ENCODE data around the gene PPHLN1.

Gene PPHLN1

GRCh38 chr12:42410340-42410739 lies 84.4 kb downstream of the PPHLN1 start:
- no peak for TF ChIP-seq CEBPB (IDR thresholded peaks at IDR 0.05)
- TF ChIP-seq TCF12 (IDR thresholded peaks at IDR 0.05; ENCODE audit: low read depth) = no peak
- TF ChIP-seq TEAD4 (IDR thresholded peaks at IDR 0.05) = no peak
- TF ChIP-seq EP300 (IDR thresholded peaks at IDR 0.05; ENCODE audit: borderline replicate concordance) = no peak
- no peak for TF ChIP-seq EGR1 (IDR thresholded peaks at IDR 0.05)
- TF ChIP-seq TAF1 (IDR thresholded peaks at IDR 0.05; ENCODE audit: low read depth) = no peak
- no peak for TF ChIP-seq ZBTB7A (IDR thresholded peaks at IDR 0.05; ENCODE audit: low read depth)
- TF ChIP-seq CREB1 (IDR thresholded peaks at IDR 0.05; ENCODE audit: low read depth) = no peak
- TF ChIP-seq YY1 (IDR thresholded peaks at IDR 0.05; ENCODE audit: low read depth) = no peak
- TF ChIP-seq REST (IDR thresholded peaks at IDR 0.05; ENCODE audit: low read depth) = no peak
- TF ChIP-seq FOXM1 (IDR thresholded peaks at IDR 0.05; ENCODE audit: borderline replicate concordance, low read depth) = no peak
- no peak for TF ChIP-seq USF1 (IDR thresholded peaks at IDR 0.05)
- no peak for TF ChIP-seq RAD21 (IDR thresholded peaks at IDR 0.05; ENCODE audit: low read depth)
- TF ChIP-seq NFIC (IDR thresholded peaks at IDR 0.05) = no peak
- TF ChIP-seq MAX (IDR thresholded peaks at IDR 0.05) = no peak

- TF ChIP-seq USF1 (IDR thresholded peaks at IDR 0.05) (no peak), RAD21 (IDR thresholded peaks at IDR 0.05; ENCODE audit: low read depth) (no peak), NFIC (IDR thresholded peaks at IDR 0.05) (no peak), TCF12 (IDR thresholded peaks at IDR 0.05; ENCODE audit: low read depth) (no peak), MAX (IDR thresholded peaks at IDR 0.05) (no peak), CREB1 (IDR thresholded peaks at IDR 0.05; ENCODE audit: low read depth) (no peak), EGR1 (IDR thresholded peaks at IDR 0.05) (no peak), REST (IDR thresholded peaks at IDR 0.05; ENCODE audit: low read depth) (no peak), YY1 (IDR thresholded peaks at IDR 0.05; ENCODE audit: low read depth) (no peak), EP300 (IDR thresholded peaks at IDR 0.05; ENCODE audit: borderline replicate concordance) (no peak), FOXM1 (IDR thresholded peaks at IDR 0.05; ENCODE audit: borderline replicate concordance, low read depth) (no peak), TAF1 (IDR thresholded peaks at IDR 0.05; ENCODE audit: low read depth) (no peak), CEBPB (IDR thresholded peaks at IDR 0.05) (no peak), TEAD4 (IDR thresholded peaks at IDR 0.05) (no peak)
Measured at GRCh38 chr12:42420395-42420794, 94.4 kb downstream of the PPHLN1 start.

- TF ChIP-seq YY1 (IDR thresholded peaks at IDR 0.05; ENCODE audit: low read depth) (no peak), NFIC (IDR thresholded peaks at IDR 0.05) (no peak), RAD21 (IDR thresholded peaks at IDR 0.05; ENCODE audit: low read depth) (no peak)
Measured at GRCh38 chr12:42421844-42422779, 96.1 kb downstream of the PPHLN1 start.

GRCh38 chr12:42422785-42423184 lies 96.8 kb downstream of the PPHLN1 start:
- no peak for TF ChIP-seq REST (IDR thresholded peaks at IDR 0.05; ENCODE audit: low read depth)
- TF ChIP-seq NFIC (IDR thresholded peaks at IDR 0.05) = no peak
- no peak for TF ChIP-seq TAF1 (IDR thresholded peaks at IDR 0.05; ENCODE audit: low read depth)
- TF ChIP-seq EGR1 (IDR thresholded peaks at IDR 0.05) = no peak
- no peak for TF ChIP-seq ZBTB7A (IDR thresholded peaks at IDR 0.05; ENCODE audit: low read depth)
- no peak for TF ChIP-seq MAX (IDR thresholded peaks at IDR 0.05)
- TF ChIP-seq RAD21 (IDR thresholded peaks at IDR 0.05; ENCODE audit: low read depth) = no peak
- TF ChIP-seq TEAD4 (IDR thresholded peaks at IDR 0.05) = no peak
- TF ChIP-seq EP300 (IDR thresholded peaks at IDR 0.05; ENCODE audit: borderline replicate concordance) = no peak
- no peak for TF ChIP-seq USF1 (IDR thresholded peaks at IDR 0.05)
- TF ChIP-seq FOXM1 (IDR thresholded peaks at IDR 0.05; ENCODE audit: borderline replicate concordance, low read depth) = no peak
- TF ChIP-seq CREB1 (IDR thresholded peaks at IDR 0.05; ENCODE audit: low read depth) = no peak
- TF ChIP-seq TCF12 (IDR thresholded peaks at IDR 0.05; ENCODE audit: low read depth) = no peak
- TF ChIP-seq YY1 (IDR thresholded peaks at IDR 0.05; ENCODE audit: low read depth) = no peak
